SJSA1 (cell line): ENCODE data around the gene MAPK12. TPM values are rescaled to one million over a fixed set of nuclear protein-coding genes. Genes with fewer than 3 reads are reported as not detected.

Experiments used
- DNase-seq, 2 experiments: peaks; one replicate each; pipeline ENCODE4 v3.0.0-alpha.2; 2015 to 2020; ENCODE audit warnings: low spot score in 2 of 2, low read depth in 1 of 2
- H3K27ac ChIP-seq: fragments of 250-450 bp; sonication (Bioruptor Pico); 2 replicates; pipeline ENCODE4 v1.5.1; 2020; ENCODE audit warnings: mild to moderate bottlenecking, moderate library complexity
- H3K27me3 ChIP-seq: fragments of 250-450 bp; sonication (Bioruptor Pico); replicated peaks from 2 replicates; pipeline ENCODE4 v1.5.1; 2020; ENCODE audit warnings: mild to moderate bottlenecking, moderate library complexity
- H3K36me3 ChIP-seq: fragments of 250-450 bp; sonication (Bioruptor Pico); 2 replicates; pipeline ENCODE4 v1.5.1; 2020; ENCODE audit warnings: mild to moderate bottlenecking
- H3K4me1 ChIP-seq: fragments of 250-450 bp; sonication (Bioruptor Pico); replicated peaks from 2 replicates; pipeline ENCODE4 v1.6.1; 2021; ENCODE audit warnings: mild to moderate bottlenecking
- H3K4me3 ChIP-seq: fragments of 250-450 bp; sonication (Bioruptor Pico); 2 replicates; pipeline ENCODE4 v1.5.1; 2020; ENCODE audit warnings: mild to moderate bottlenecking
- H3K9me3 ChIP-seq: fragments of 250-450 bp; sonication (Bioruptor Pico); replicated peaks from 2 replicates; pipeline ENCODE4 v1.5.1; 2020; ENCODE audit warnings: mild to moderate bottlenecking
- total RNA-seq: library from RNA; depleted of rRNA; stranded (reverse); fragments of >200 nt; shearing (Covaris generic); gene quantifications from 2 replicates; pipeline ENCODE4 v1.2.3, GENCODE V29; 2014

The MAPK12 gene
- total RNA-seq, 1 experiment from 2014 or later, result 4.8 TPM

- H3K27ac ChIP-seq, result no peak overlapping the region
- H3K4me3 ChIP-seq, result no peak overlapping the region; the same call in 1 of the 2 replicates
- H3K9me3 ChIP-seq, result peaks cover 8% of the 10 kb centered on the region
- H3K4me1 ChIP-seq, result peaks cover 14% of the 10 kb centered on the region
- DNase-seq, result peak; percentile 52 to 71
- peaks cover 32% of the 10 kb centered on the region for H3K27me3 ChIP-seq
- H3K36me3 ChIP-seq, result peaks cover 19% of the 10 kb centered on the region
These were observed 10.1 kb upstream of the MAPK12 start for GRCh38 chr22:50271519-50271970.

DNA sequence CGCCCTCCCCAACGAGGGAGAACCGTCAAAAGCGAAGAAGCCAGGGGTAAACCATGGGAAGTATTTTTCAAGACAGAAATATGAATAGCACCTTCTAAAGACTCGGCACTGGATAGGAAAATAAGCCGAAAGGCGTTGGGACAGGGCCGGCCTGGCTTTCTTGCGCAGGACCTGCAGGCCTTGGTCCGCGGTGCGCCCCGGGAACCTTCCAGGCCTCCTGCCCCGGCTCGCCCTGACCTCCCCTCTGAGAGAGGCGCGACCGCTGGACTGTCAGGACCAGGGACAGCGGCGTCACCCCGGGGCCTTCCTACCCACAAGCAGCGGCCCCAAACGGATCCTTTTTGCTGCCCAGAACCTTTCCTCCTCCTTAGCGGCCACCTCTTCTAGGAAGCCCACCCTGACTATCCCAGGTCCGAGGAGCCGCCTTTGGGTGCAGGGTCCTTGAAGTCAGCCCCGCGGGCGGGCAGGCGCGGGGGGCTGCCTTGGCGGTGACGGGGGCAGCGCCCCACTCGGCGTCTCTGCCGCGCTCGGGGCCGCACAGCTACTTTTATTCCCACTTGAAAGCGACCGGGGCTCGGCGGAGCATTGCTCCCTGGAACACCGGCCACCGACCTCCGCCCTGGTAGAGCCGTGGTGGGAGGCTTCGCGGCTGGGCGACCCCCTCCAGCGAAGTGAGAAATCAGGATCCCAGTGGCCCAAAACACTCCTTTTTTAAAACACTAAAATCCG lies 9.3 kb upstream of the MAPK12 start:
- Histone ChIP-seq H3K4me3 (peak overlapping the region; percentile 33), H3K9me3 (peaks cover 9% of the 10 kb centered on the region), H3K36me3 (peaks cover 14% of the 10 kb centered on the region), H3K27ac (no peak overlapping the region), H3K27me3 (peaks cover 32% of the 10 kb centered on the region), H3K4me1 (peaks cover 14% of the 10 kb centered on the region)
- DNase-seq, result peak; percentile 67 to 77

DNA sequence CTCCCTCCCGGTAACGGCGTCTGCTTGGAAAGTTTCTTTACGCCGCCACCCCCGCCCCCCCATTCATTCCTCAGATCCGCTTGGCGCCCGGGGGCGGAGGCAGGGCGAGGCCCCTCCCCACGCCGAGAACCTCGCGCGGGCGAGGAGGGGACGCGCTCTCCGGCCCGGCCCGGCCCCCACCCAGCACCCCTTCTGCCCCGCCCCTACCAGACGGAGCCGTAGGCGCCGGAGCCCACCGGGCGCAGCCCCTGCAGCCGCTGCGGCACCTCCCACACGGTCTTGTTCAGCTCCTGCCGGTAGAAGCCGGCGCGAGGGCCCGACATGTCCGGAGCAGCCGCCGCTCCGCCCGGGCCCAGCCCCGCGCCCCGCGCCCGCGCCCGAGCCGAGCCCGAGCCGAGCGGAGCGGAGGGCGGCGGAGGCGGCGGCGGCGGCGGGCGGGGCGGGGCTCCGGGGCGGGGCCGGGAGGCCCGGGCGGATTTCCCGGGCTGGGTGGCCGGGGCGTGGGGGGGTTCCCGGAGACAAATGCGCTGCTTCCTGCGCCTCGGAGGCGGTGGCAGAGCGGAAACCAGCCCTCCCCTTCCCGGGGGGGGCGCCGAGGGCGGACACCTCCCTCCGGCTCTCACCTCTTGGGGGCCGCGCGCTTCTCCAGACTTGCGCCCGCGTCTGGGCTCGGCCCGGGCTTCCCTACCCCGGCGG lies 8.6 kb upstream of the MAPK12 start, which contains the start of gene MAPK11:
TSS of gene MAPK11 (minus strand) at position 411 of the 696 bp plus-strand sequence. CDS start at position 323, 88 bp downstream.
- no peak for DNase-seq
- Histone ChIP-seq H3K4me1 (peaks cover 14% of the 10 kb centered on the region), H3K27ac (no peak within 1 kb of the TSS), H3K4me3 (peak within 1 kb of the TSS; percentile 33), H3K9me3 (peaks cover 9% of the 10 kb centered on the region), H3K36me3 (peaks cover 7% of the 10 kb centered on the region), H3K27me3 (peaks cover 32% of the 10 kb centered on the region)

GRCh38 chr22:50269573-50269969 lies 8.1 kb upstream of the MAPK12 start:
- Histone ChIP-seq H3K9me3 (peaks cover 9% of the 10 kb centered on the region), H3K4me1 (peaks cover 14% of the 10 kb centered on the region), H3K27me3 (peaks cover 32% of the 10 kb centered on the region), H3K4me3 (no peak overlapping the region; the same call in 1 of the 2 replicates), H3K36me3 (peaks cover 4% of the 10 kb centered on the region), H3K27ac (no peak overlapping the region)
- DNase-seq, result no peak

DNA sequence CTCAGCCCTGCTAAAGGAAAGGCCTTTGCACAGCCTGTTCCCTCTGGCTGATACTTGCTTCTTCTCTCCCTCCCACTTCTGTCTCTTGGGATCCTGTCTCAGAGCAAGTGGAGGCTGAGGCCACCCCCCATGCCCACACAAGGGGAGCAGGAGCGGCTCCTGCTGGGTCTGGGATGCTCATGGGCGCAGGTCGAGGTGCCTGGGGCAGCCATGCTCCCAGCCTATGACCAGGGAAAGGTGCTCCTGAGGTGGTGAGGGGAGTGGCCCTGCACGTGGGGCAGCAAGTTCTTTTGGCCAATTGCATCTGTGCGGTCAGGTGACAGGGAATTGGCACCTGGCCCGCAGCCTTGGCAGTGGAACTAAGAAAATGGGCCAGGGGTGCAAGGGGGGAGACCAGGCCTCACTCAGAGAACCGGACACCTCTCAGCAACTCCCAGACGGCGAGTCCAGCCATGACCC lies 7.2 kb upstream of the MAPK12 start:
- peaks cover 32% of the 10 kb centered on the region for H3K27me3 ChIP-seq
- H3K4me3 ChIP-seq, result no peak overlapping the region
- H3K36me3 ChIP-seq, result no peaks in the 10 kb centered on the region
- no peak overlapping the region for H3K27ac ChIP-seq
- peaks cover 9% of the 10 kb centered on the region for H3K9me3 ChIP-seq
- peaks cover 14% of the 10 kb centered on the region for H3K4me1 ChIP-seq
- no peak for DNase-seq

GRCh38 chr22:50267591-50268390 lies 6.3 kb upstream of the MAPK12 start:
- Histone ChIP-seq H3K27ac (no peak overlapping the region), H3K9me3 (peaks cover 9% of the 10 kb centered on the region), H3K36me3 (no peaks in the 10 kb centered on the region), H3K4me3 (no peak overlapping the region), H3K4me1 (peaks cover 14% of the 10 kb centered on the region), H3K27me3 (peaks cover 36% of the 10 kb centered on the region)
- no peak for DNase-seq

DNA sequence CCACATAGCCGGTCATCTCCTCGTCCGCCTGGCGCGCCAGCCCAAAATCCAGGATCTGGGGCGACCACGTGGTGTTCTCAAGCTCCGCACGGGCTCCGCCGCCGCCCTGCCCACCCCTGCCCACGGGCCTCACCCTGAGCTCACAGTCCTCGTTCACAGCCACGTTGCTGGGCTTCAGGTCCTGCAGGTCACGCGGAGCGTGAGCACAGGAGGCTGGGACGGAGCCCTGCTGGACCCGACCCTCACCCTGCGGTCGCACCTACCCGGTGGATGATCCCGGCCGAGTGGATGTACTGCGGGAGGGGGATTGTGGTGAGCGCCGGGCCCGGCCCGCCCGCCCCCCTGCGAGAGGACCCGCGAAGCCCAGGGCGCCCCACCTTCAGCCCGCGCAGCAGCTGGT lies 5.5 kb upstream of the MAPK12 start:
- Histone ChIP-seq H3K4me1 (peaks cover 14% of the 10 kb centered on the region), H3K9me3 (peaks cover 9% of the 10 kb centered on the region), H3K36me3 (no peaks in the 10 kb centered on the region), H3K4me3 (no peak overlapping the region), H3K27me3 (peaks cover 44% of the 10 kb centered on the region), H3K27ac (no peak overlapping the region)
- DNase-seq, result no peak

- Histone ChIP-seq H3K27me3 (peaks cover 41% of the 10 kb centered on the region), H3K27ac (no peak overlapping the region), H3K9me3 (peaks cover 9% of the 10 kb centered on the region), H3K4me1 (peaks cover 11% of the 10 kb centered on the region), H3K36me3 (no peaks in the 10 kb centered on the region), H3K4me3 (no peak overlapping the region)
- no peak for DNase-seq
These were observed 3.6 kb upstream of the MAPK12 start for GRCh38 chr22:50264946-50265669.

GRCh38 chr22:50264104-50264745 lies 2.7 kb upstream of the MAPK12 start:
- Histone ChIP-seq H3K27me3 (peaks cover 36% of the 10 kb centered on the region), H3K27ac (no peak overlapping the region), H3K9me3 (peaks cover 9% of the 10 kb centered on the region), H3K4me3 (no peak overlapping the region), H3K36me3 (no peaks in the 10 kb centered on the region), H3K4me1 (peaks cover 11% of the 10 kb centered on the region)
- no peak for DNase-seq

- Histone ChIP-seq H3K27ac (no peak overlapping the region), H3K36me3 (no peaks in the 10 kb centered on the region), H3K27me3 (peaks cover 26% of the 10 kb centered on the region), H3K4me1 (peaks cover 11% of the 10 kb centered on the region), H3K9me3 (peaks cover 9% of the 10 kb centered on the region), H3K4me3 (no peak overlapping the region)
- no peak for DNase-seq
These were observed 1.6 kb upstream of the MAPK12 start for GRCh38 chr22:50262973-50263617.

GRCh38 chr22:50262460-50262911 lies 1.0 kb upstream of the MAPK12 start:
- Histone ChIP-seq H3K36me3 (no peaks in the 10 kb centered on the region), H3K9me3 (peaks cover 9% of the 10 kb centered on the region), H3K4me1 (peaks cover 11% of the 10 kb centered on the region), H3K27me3 (peaks cover 22% of the 10 kb centered on the region), H3K4me3 (no peak overlapping the region), H3K27ac (no peak overlapping the region)
- no peak for DNase-seq
